Choroid plexus epithelial cell (primary cell): ENCODE measurements around the gene NCEH1.

Source experiments
- DNase-seq: peaks from one replicate; pipeline ENCODE4 v3.0.0-alpha.2; 2010; ENCODE audit warnings: low read depth
- H3K4me3 ChIP-seq: 2 replicates; pipeline ENCODE4 v1.5.1; 2011; ENCODE audit warnings: low read depth, mild to moderate bottlenecking, control low read depth, low read length, moderate library complexity
- CTCF ChIP-seq: conservative IDR thresholded peaks from 2 replicates; pipeline ENCODE4 v1.5.1; 2011; ENCODE audit warnings: low read depth, mild to moderate bottlenecking, control low read depth, inconsistent platforms, low read length, moderate library complexity

The NCEH1 gene

GRCh38 chr3:172646439-172647015 lies 64.3 kb downstream of the NCEH1 start:
- DNase-seq: peak; percentile 93
- no peak overlapping the region for H3K4me3 ChIP-seq
- TF ChIP-seq CTCF: no peak

GRCh38 chr3:172644258-172644657 lies 66.6 kb downstream of the NCEH1 start:
- H3K4me3 ChIP-seq: no peak overlapping the region
- no peak for DNase-seq
- TF ChIP-seq CTCF: no peak

GRCh38 chr3:172643506-172644179 lies 67.2 kb downstream of the NCEH1 start:
- no peak overlapping the region for H3K4me3 ChIP-seq
- DNase-seq: no peak
- TF ChIP-seq CTCF: no peak

GRCh38 chr3:172641291-172641690 lies 69.6 kb downstream of the NCEH1 start:
- no peak for TF ChIP-seq CTCF
- H3K4me3 ChIP-seq: no peak overlapping the region
- DNase-seq: no peak

GRCh38 chr3:172640751-172641150 lies 70.1 kb downstream of the NCEH1 start:
- DNase-seq: no peak
- H3K4me3 ChIP-seq: no peak overlapping the region
- no peak for TF ChIP-seq CTCF

GRCh38 chr3:172635588-172635987 lies 75.3 kb downstream of the NCEH1 start:
- no peak for DNase-seq
- TF ChIP-seq CTCF: no peak
- H3K4me3 ChIP-seq: no peak overlapping the region

GRCh38 chr3:172634948-172635347 lies 75.9 kb downstream of the NCEH1 start:
- TF ChIP-seq CTCF: no peak
- no peak overlapping the region for H3K4me3 ChIP-seq
- DNase-seq: no peak
